HG02970 (cell line): ENCODE data around the gene INMT.

Source experiments
- ATAC-seq: cut with Tn5 transposase; IDR thresholded peaks from one replicate; pipeline ENCODE4 v1.9.1; 2021; ENCODE audit warnings: mild to moderate bottlenecking, moderate library complexity, moderate number of reproducible peaks; ENCODE audit not compliant: unreplicated experiment, low FRiP score

INMT gene

GRCh38 chr7:30805931-30806330 lies 54.0 kb downstream of the INMT start:
- no peak for ATAC-seq
